K562 (cell line): ENCODE measurements around the gene OSBPL10. TPM values are rescaled to one million over a fixed set of nuclear protein-coding genes. Genes with fewer than 3 reads are reported as not detected.

Experiments
- CHD7 ChIP-seq: fragments of 200-600 bp; sonication (generic); IDR thresholded peaks from one replicate; pipeline ENCODE4 v1.6.1; 2012; ENCODE audit warnings: mild to moderate bottlenecking, low read depth, low read length, inconsistent platforms
- ZNF586 ChIP-seq: fragments of 450-650 bp; formaldehyde crosslinking; conservative IDR thresholded peaks from 2 replicates; pipeline ENCODE4 v1.4.0; 2020; ENCODE audit warnings: mild to moderate bottlenecking, moderate library complexity
- polyA plus RNA-seq, 8 experiments: library from polyadenylated mRNA; depleted of rRNA in 4 of 8; stranded (reverse) in 5 of 8; unstranded in 3 of 8; fragments of >200 nt; fragmentation: Nextera tagmentation in 2 of 8; fragmentation: Illumina TruSeq in 1 of 8; extraction: Ambion mirVana in 2 of 8; extraction: Trizol in 1 of 8; gene quantifications; 2 replicates each; pipeline versions ENCODE4 v1.2.1 to v1.2.3, GENCODE V29; 2011 to 2014; ENCODE audit warnings: inconsistent platforms in 1 of 8, missing spikeins in 1 of 8
- total RNA-seq, 7 experiments: library from RNA; depleted of rRNA in 6 of 7; stranded (reverse); fragments of >200 nt in 6 of 7; fragmentation: Illumina TruSeq in 2 of 7; extraction: Trizol in 2 of 7; gene quantifications; 2 replicates each; pipeline versions ENCODE4 v1.2.1 to v1.2.3, GENCODE V29; 2011 to 2021; ENCODE audit warnings: low replicate concordance in 1 of 7

The OSBPL10 gene
- total and polyA plus RNA-seq, 9 of the 15 experiments (the other 6 are each of a cell fraction or from before 2014, with no cell fraction given), result 0.03 to 0.19 (median 0.14) TPM; not detected in 2

GRCh38 chr3:32003380-32003779 is 22.3 kb upstream of the OSBPL10 start (continued):
- no peak for TF ChIP-seq CHD7
- TF ChIP-seq ZNF586, result no peak
